GM19438 (cell line): ENCODE results near the gene APBA3.

Source experiments
- ATAC-seq: cut with Tn5 transposase; IDR thresholded peaks from one replicate; pipeline ENCODE4 v1.9.1; 2021; ENCODE audit warnings: low read depth; ENCODE audit not compliant: unreplicated experiment

Gene APBA3

DNA sequence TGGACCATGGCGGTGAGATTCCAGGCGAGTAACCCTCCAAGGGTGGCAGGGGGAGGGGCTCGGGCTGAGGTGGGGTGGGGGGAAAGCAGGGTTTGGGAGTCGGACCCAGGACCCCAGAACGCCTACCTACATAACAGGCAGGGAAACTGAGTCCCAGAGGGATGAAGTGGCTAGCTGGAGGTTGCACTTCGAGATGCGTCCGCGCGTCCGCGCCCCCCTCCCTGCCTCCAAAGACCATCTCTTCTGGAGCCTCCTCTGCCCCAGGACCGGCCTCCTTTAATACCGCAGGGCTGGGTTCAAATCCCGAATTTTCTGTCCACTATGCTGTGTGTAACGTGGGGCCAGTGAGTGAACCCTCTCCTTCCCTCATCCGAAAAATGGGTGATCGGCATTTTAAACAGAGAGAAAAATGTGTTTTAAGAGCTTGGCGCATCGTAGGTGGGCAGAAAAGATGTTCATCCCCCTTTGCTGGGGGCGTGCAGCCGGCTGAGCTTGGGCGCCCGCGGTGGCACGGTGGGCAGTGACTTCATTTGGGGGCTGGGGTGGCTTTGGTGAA is 39.5 kb downstream of the APBA3 start:
- no peak for ATAC-seq

DNA sequence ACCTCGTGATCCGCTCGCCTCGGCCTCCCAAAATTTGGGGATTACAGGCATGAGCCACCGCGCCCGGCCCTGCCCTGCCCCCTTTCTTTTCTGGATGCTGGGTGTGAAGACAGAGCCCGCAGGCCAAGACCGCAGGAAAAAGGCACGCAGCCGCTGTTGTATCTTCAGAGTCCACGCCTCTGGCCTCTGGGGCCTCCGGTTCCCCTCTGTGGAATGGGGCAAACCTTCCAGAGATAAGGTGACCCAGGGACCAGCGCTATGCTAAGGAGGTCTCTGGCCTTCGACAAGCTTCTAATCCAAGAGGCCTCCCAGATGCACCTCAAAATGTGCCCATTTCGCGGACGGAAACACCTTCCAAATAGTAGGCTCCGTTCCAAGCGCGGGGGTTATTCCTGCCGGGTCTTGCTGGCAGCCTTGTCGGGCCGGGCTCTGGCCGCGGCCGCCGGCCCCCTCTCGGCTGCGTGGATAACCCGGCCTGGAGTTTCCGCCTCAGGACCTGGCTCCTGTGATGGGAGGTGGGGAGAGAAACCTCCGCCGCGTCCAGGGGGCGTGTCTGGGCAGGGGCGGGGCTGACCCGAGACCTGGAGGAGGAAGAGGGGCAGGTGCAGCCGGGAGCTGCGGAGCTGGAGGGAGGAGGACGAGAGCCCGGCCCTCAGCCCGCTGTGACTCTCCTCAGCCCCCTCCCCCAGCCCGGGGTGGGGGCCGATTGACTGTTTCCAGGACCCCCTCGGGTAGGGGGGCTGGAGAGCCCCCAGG is 40.2 kb downstream of the APBA3 start:
- no peak for ATAC-seq

DNA sequence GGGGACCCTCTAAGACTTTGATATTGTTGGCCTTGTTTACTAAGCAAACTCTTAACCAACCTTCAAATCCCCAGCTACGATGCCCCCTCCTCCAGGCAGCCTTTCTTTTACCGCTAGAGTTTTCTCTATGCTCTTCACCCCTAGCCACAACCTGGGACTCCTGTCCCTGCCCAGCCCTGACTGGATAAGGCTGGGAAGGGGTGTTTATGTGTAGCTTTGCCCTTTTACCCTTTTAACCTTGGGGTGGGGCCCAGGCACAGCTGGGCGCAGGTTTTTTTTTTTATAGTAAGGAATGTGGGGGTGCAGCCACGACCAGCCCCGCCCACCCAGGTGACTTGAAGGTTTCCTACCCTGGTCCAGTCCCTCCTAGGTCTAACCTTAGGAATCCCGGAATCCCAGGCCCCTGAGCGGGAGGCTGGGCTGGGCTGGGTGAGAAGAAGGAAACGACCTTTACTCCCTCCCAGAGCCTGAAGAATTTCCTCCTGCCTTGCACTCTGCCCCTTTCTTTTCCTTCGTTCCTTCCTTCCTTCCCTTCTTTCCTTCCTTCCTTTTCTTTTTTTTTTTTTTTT is 41.1 kb downstream of the APBA3 start:
- no peak for ATAC-seq

DNA sequence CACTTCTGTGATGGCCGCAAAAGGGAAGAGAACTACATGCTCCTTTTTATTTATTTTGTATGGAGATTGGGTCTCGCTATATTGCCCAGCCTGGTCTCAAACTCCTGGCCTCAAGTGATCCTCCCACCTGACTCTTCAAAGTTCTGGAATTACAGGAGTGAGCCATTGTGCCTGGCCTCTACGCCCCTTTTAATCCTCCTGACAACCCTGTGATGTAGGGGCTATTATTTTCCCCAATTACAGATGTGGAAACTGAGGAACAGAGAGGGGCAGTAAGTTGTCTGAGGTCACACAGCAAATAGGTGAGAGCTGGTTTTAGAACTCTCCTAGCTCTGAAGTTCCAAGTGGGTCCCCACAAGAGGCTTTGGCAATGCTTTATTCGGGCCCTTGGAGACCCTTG is 41.6 kb downstream of the APBA3 start:
- ATAC-seq, result no peak

DNA sequence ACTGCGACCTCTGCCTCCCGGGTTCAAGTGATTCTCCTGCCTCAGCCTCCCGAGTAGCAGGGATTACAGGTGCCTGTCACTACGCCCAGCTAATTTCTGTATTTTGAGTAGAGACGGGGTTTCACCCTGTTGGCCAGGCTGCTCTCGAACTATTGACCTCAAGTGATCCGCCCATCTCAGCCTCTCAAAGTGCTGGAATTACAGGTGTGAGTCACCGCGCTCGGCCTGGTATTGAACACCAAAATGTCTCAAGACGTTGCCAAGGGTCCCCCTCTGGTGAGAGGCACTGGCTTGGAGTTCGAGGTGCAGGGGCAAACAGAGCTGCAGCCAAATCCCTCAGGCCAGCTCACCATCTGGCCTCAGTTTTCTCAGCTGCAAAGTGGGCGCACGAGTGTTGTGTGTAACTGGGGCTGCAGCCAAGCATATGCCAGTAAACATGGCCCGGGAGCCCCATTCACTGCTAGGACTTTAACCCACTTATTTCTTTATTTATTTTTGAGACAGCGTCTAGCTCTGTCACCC is 45.3 kb downstream of the APBA3 start:
- ATAC-seq, result no peak

DNA sequence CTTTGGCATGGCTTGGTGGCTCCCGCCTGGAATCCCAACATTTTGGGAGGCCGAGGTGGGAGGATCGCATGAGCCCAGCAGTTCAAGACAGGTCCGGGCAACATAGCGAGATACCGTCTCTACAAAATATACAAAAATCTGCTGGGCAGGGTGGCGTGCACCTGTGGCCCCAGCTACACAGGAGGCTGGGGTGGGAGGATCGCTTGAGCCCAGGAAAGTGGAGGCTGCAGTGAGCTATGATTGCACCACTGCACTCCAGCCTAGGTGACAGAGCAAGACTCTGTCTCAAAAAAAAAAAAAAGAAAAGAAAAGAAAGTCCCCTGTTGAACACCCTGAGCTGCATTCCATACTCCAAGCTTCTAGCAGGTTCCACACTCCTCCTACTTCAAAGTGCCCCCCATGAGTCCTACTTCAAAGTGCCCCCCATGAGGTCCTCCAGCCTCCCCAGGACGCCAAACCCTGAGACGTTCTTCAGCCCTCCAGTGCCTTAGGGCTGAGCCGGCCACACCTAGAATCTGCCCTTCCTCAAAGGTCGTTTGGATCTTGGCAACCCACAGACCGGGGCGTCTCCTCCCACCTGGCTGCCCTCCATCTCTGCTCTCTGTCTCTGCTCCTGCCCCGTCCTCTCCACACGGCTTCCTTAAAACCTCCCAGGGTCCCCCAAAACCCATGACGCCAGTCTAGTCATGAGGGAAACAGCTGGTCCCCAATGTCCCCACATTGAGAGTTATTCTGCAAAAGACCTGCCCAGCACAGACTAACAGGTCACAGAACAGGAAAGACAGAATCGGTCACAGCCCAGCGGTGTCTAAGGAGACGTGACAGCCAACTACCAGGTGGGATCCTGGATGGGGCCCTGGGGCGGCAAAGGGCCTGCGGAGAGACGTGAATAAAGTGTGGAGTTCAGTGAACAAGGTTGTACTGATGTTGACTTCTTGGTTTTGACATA is 48.6 kb downstream of the APBA3 start:
- ATAC-seq, result no peak

DNA sequence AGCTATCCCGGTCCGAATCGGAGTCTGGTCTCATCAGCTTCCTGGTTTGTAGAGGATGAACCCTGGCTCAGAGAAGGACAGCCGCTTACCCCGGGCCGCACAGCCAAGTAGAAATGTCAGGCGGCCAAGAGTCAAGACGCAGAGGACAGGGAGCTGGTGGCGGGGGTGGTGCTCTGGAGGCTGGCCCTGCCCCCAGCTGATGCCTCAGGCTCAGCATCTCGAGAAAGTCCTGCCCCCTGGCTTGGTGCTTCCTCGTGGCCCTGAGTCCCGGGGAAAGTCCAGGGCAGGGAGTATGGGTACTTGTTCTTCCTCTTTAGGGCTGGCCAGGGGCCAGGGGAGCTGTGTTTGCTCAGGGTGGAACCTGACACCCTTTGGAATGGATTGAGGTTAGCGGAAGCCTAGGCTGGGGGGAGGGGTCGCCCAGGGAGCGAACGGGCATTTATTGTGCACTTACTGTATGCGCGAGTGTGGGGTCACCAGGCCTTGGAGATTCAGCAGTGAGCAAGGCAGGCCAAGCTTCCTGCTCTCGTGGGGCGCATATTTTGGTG is 51.2 kb downstream of the APBA3 start:
- ATAC-seq, result no peak

DNA sequence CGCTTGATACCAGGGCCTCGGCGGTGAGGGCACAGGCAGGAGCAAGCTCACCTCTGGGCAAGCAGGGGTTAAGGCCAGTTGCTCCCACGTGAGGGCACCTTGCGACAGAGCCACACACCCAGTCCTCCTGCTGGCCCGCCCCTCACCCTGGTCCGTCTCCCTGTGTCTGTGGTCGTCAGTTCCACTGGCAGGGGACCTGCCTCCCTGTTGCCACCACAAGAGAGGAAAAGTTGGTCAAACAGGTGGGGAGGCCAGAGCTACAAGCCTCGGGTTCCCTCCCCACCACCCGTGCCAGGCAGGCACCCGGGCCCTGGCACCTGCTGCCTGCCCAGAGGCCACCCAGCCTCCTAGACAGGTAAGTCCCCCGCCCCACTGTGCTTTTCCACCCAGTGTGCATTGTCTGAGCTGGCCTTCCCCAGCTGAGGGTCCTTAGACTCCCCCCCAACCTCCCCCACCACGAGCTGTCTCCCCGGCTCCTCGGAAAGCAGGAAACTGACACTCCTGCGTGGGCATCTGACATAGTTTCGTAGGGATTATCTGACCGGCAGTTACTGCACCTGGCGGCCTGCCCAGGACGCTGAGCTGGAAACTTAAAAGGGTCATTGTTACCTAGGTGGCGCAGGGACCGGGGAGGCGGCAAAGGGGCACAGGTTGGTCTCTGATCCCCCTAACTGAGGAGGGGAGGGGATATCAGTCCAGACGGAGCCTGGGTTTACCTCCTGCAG is 53.1 kb downstream of the APBA3 start, which contains the start of gene TJP3:
Gene TJP3 (plus strand): TSS at position 178 of the 725 bp plus-strand sequence. CDS start 20,049 bp downstream, outside the sequence.
- ATAC-seq, result no peak

DNA sequence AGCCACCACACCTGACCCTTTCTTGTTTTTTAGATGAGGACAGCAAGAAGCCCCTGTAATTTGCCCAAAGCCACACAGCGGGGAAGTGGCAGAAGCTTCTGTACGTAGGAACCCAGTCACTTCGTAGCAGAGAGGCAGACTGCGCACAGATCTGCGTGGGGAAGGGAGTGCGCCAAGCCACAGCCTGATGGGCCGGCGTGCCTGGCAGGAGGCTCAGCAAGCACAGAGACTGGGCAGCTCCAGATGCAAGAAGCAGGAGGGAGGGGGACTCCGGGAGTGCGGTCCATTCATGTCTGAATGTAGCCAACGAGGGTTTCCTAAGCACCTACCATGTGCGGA is 53.7 kb downstream of the APBA3 start:
- ATAC-seq, result no peak

DNA sequence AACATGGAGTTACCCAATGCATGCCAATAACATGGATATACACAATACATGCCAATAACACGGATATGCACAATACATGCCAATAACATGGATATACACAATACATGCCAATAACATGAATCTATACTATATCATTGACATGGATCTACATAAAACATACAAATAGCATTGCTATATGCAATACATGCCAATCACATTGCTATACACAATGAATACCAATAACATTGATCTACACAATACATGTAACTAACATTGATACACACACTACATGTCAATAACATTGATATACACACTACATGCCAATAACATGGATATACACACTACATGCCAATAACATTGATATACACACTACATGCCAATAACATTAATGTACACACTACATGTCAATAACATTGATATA is 60.3 kb downstream of the APBA3 start:
- no peak for ATAC-seq
